ENCODE results near the gene FAM89B.
A peak's percentile ranks its signal among the peaks of the same experiment; 100 is the strongest.

The FAM89B gene

DNA sequence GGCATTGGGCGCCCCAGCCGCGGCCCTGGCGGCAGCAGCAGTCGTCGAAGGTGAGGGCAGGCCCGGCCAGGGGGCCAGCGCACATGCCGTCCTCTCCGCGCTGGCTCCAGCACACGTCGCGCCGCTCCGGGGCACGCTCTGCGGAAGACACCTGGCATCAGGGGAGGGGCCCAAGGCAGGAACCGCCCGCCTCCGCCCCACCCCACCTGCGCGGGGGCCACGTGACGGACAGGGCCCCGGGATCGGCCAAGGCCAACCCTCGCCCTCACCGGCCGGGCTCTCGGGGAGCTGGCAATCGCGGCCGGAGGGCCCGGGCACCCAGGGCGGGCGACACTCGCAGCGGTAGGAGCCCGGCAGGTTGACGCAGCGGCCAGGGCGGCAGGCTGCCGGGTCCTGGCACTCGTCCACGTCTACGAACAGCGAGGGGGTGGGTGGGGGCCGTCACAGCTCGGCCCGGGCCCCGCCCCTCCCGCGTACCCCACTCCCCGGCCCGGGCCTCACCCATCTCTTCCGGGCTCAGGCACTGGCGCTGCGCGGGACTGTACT is 32.5 kb upstream of the FAM89B start:
- no peak for DNase-seq

DNA sequence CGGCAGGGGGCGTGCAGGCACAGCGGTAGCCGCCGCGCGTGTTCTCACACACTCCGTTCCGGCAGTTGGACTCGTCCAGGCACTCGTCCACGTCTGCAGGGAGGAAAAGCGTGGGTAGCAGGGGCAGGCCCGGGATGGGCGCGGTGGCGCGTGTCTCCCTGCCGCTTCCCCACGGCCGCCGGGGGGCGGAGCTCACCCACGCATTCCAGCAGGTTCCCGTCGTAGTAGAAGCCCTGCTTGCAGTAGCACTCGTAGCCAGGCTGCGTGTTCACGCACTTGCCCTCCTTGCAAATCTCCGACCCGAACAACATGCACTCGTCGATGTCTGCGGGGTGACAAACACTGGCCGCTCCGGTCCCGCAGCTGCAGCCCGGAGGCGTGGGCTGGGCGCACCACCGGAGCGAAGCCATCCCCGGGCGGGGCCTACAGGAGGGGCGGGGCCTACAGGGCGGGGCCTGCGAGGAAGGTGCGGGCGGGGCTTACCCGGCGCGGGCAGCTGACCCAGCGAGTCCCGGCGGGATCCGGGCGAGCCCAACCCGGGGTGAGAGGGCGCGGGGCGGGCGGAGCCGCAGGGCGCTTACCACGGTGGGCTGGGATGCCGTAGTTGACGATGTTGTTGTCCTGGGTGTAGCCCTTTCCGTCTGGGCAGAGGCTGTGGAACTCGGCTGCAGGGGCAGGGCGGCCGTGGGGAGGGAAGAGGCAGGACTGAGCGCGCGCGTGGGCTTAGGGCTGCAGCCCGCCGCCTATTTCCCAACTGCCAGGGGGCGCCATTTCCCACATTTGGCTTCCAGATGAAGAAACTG is 31.8 kb upstream of the FAM89B start:
- no peak for DNase-seq

GRCh38 chr11:65541093-65541982 is 31.0 kb upstream of the FAM89B start:
- DNase-seq = no peak

DNA sequence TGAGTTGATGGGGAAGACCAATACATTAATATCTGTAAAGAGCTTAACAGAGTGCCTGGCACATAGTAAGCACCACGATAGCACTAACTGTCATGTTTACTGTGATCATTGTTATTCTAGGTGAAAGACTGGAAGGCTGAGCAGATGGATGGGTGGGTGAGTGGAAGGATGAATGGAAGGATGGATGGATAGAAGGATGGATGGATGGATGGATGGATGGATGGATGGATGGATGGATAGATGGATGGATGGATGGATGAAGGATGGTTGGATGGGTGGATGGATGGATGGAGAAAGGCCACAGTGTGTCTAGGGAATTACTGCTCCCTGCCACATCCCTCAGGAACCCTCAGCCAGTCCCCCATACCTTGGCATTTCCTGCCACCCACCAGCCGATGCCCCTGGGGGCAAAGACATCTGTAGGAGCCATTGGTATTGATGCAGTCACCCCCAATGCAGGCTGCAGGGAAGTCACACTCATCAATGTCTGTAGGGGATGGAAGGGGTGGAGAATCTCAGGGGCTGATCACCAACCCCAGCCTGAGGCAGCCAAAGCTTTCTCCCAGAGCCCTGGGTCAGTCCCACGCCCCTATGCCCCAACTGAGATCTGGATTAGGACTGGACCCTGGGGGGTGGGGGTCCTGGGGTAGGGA is 29.5 kb upstream of the FAM89B start:
- DNase-seq = no peak

DNA sequence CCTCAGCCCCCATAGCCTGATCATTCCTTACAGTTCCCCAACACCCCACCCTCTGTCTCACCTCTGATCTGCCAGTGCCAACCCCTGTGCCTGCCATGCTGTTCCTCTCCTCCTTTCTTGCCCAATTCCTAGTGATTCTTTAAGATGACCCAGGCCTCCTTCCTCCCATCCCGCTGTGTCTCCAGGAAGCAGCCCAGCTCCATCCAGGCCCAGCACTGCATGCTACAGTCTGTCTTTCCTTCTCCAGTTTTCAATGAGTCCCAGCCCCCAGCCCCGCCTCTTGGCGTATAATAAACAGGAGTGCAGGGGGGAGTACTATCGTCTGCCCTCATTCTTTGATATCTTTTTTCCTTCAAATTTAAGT is 26.5 kb upstream of the FAM89B start:
- no peak for DNase-seq

- peak; percentile 40 for DNase-seq
These were observed 25.9 kb upstream of the FAM89B start for GRCh38 chr11:65546217-65546958.

DNA sequence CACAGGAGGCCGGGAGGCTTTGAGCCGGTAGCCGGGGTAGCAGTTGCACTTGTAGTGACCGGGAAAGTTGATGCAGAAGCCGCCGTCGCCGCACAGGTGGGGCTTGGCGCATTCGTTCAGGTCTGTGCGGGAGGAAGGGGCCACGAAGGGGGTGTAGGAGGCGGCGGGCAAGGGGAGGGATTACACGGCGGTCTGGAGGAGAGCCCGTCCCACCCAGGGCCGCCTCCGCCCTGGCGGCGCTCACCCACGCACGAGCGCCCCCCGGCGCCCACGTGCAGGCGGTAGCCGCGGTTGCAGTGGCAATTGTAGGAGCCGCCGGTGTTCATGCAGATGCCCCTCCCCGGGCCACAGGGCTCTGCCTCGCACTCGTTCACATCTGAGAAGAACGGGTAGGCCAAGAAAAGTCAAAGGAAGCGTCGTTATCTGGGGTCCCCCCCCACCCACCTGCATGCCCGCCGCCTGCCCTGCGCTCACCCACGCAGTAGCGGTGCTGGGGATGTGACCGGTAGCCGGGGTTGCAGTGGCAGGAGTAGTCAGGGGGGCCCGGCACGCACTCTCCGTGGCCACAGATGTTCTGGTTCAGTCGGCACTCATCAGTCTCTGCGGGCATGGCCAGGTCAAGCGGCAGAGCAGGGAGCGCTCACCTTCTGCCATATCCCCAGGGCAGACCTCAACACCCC is 24.8 kb upstream of the FAM89B start:
- DNase-seq = no peak

DNA sequence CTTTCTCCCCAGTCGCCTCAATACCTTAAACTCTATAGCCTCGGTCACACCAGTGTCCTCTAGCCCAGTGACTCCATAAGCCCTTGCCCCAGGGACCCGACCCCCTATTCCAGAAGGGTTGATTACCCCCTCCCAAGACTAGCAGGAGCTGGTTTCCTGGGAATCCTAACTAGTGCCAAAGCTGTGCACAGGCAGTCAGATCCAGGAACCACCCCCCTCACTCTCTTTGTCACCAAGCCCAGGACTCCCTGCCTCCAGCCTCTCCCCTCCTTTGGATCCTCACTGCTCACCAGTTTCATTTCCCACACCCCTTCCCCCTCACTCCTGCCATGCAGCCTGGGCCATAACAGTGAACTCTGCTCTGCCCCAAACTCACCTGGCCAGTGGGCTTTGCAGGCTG is 23.9 kb upstream of the FAM89B start:
- DNase-seq = no peak

- no peak for DNase-seq
These were observed 23.2 kb upstream of the FAM89B start for GRCh38 chr11:65549096-65549495.

- DNase-seq = peak; percentile 33
These were observed 20.6 kb upstream of the FAM89B start for GRCh38 chr11:65551572-65552387.

DNA sequence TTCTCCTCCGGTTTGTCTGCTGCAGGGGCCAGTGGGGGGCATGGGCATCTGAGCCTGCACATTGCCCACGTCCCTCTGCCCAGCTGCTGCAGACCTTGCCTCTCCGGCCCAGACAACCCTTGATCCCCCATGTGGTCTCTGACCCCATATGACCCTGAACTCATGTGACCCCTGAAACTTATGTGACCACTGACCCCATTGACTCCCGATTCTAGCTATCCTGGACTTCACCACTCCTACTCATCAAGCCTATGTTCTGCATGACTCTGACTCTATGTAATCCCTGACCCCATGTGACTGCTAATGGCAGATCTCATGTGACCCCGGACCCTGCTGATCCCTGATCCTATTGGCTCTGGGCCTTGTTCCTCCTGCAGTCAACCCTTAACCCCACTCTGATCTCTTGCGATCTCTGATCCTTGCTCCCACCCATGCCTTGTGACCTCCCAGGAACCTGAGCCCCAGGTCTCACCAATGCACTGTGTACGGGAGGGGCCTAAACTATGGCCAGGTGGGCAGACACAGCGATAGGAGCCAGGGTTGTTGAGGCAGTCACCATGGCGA is 19.9 kb upstream of the FAM89B start:
- no peak for DNase-seq

DNA sequence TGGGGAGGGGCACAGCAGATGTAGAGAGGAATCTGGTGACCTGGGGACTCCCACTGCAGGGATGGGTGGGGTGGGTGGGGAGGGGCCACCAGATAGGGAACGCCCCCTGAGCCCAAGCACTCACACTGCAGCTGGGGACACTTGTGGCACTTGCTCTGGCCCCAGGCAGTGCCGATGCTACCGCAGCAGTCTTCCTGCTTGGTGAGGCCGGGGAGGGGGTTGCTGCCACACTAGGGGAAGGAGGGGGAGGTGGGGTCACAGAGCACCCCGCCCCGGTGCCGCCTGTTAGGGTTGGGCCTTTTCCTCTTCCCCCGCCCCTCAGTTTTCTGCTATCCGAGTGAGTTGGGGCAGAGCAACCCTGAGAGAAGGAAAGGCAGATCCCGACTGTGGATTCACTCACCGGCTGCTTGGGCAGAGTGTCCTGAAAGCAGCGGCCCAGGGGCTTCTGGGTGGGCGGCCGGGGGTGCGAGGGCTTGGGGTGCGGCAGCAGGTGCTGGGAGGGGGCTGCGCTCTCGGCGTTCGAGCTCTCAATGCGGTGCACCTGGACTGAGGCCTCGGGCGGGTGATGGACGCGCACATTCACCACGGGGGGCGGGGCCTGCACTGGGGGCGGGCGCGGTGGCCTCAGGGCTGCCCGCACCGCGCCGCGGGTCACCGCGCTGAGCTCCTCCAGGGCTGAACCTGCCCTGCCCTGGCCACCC is 18.9 kb upstream of the FAM89B start:
- peak; percentile 27 for DNase-seq

GRCh38 chr11:65554057-65554818 is 18.1 kb upstream of the FAM89B start:
- no peak for DNase-seq

DNA sequence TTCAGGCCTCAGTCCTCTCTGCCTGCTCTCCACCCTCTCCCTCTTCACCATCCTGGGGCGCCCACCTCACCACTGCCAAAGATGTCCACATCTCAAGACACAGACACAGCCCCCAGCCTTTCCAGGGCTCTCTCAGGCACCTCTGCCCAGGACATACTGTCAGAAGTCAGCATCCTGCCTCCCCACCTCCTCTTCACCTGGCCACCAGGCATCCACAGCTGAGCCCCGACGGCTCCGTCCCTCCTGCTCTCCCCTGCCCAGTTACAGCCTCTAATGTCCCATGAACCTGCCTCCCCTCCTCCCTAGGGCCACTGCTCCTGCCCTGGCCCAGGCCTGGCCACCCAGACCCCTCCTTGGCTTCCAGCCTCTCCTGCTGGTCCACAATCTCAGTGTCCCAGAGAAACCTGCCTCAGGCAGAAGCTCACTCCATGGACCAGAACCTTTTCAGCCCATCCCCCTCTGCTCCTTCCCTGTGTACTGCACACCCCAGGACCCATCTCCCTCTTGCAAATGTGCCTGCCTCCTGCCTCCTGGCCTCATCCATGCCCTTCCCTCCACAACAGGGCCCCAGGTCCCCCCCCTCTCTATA is 17.4 kb upstream of the FAM89B start:
- DNase-seq = no peak

GRCh38 chr11:65555693-65556231 is 16.6 kb upstream of the FAM89B start:
- no peak for DNase-seq

- no peak for DNase-seq
These were observed 15.7 kb upstream of the FAM89B start for GRCh38 chr11:65556470-65557279.

DNA sequence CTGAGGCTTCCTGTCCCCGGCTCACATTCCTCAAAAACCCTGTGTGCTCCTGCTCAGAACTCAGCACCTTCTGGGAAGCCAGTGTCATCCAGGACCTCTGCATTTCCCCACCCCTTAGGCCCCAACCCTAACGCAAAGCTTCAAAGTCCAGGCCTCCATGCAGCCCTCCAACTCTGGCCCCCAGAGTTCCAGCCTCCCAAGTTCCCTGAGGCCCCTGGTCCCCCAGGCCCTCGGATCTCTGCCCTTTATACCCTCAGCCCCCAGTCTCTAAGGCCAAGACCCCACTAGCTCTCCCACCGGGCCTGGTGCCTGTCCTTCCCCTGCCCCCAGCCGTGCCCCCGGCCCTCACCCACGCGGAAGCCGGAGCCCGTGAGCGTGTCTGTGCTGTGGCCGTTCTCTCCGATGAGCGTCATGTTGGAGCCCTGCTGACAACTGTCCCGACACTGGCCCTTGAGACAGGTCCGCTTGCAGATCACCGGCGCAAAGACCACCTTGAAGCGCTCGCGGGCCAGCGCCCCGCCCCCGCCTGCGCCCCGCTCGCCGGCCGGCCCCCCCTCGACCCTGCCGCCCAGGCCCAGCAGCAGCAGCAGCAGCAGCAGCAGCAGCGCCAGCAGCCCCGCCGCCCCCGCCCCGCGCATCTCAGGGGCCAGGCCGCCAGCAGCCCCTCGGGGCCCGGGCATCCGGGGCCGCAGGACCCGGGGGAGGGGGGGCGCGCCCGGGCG is 14.9 kb upstream of the FAM89B start:
- no peak for DNase-seq

All from NCI-H187 treated with DMSO at 0.1 percent for 48 hours (cell line).